ENCODE measurements around the gene CLASP1.

CLASP1 gene

GRCh38 chr2:121502781-121503180 is 146.5 kb downstream of the CLASP1 start:
- TF ChIP-seq CTCF (IDR thresholded peaks at IDR 0.05; ENCODE audit: low read depth, low read length) (no peak), EZH2phosphoT487 (IDR thresholded peaks at IDR 0.05; ENCODE audit: low read depth) (no peak)
- Histone ChIP-seq H3K4me2 (ENCODE audit: low read length) (no peak overlapping the region), H3K36me3 (replicated peaks; ENCODE audit: low read depth, low read length) (peaks cover 8% of the 10 kb centered on the region), H3K27ac (ENCODE audit: low read length) (no peak overlapping the region), H3K27me3 (ENCODE audit: low read depth, low read length) (no peaks in the 10 kb centered on the region), H3K79me2 (ENCODE audit: low read length) (peaks cover 13% of the 10 kb centered on the region), H2AFZ (ENCODE audit: low read depth, low read length) (no peak overlapping the region), H4K20me1 (ENCODE audit: insufficient read depth, low read length) (no peaks in the 10 kb centered on the region), H3K9ac (ENCODE audit: low read length) (no peak overlapping the region), H3K4me1 (ENCODE audit: low read length) (no peaks in the 10 kb centered on the region), H3K4me3 (ENCODE audit: low read length) (no peak overlapping the region), H3K9me3 (ENCODE audit: insufficient read depth, low read length) (no peaks in the 10 kb centered on the region)

- Histone ChIP-seq H4K20me1 (ENCODE audit: insufficient read depth, low read length) (no peaks in the 10 kb centered on the region; the same call in 1 of the 2 replicates), H3K36me3 (replicated peaks; ENCODE audit: low read depth, low read length) (peaks cover 8% of the 10 kb centered on the region), H3K9ac (ENCODE audit: low read length) (no peak overlapping the region), H3K27me3 (ENCODE audit: low read depth, low read length) (no peaks in the 10 kb centered on the region), H3K4me1 (ENCODE audit: low read length) (no peaks in the 10 kb centered on the region), H3K4me3 (ENCODE audit: low read length) (no peak overlapping the region), H2AFZ (ENCODE audit: low read depth, low read length) (no peak overlapping the region), H3K4me2 (ENCODE audit: low read length) (no peak overlapping the region), H3K27ac (ENCODE audit: low read length) (no peak overlapping the region), H3K9me3 (ENCODE audit: insufficient read depth, low read length) (no peaks in the 10 kb centered on the region), H3K79me2 (ENCODE audit: low read length) (peaks cover 8% of the 10 kb centered on the region)
- TF ChIP-seq EZH2phosphoT487 (IDR thresholded peaks at IDR 0.05; ENCODE audit: low read depth) (no peak), CTCF (IDR thresholded peaks at IDR 0.05; ENCODE audit: low read depth, low read length) (no peak)
Observed at GRCh38 chr2:121502246-121502645, 147.0 kb downstream of the CLASP1 start.

GRCh38 chr2:121501554-121501953 is 147.7 kb downstream of the CLASP1 start:
- no peaks in the 10 kb centered on the region for H3K9me3 ChIP-seq (ENCODE audit: insufficient read depth, low read length)
- H3K27me3 ChIP-seq (ENCODE audit: low read depth, low read length): no peaks in the 10 kb centered on the region
- H3K4me2 ChIP-seq (ENCODE audit: low read length): no peak overlapping the region
- peaks cover 4% of the 10 kb centered on the region for H3K79me2 ChIP-seq (ENCODE audit: low read length)
- H3K27ac ChIP-seq (ENCODE audit: low read length): no peak overlapping the region
- H2AFZ ChIP-seq (ENCODE audit: low read depth, low read length): no peak overlapping the region
- H3K4me1 ChIP-seq (ENCODE audit: low read length): no peaks in the 10 kb centered on the region
- H3K9ac ChIP-seq (ENCODE audit: low read length): no peak overlapping the region
- peaks cover 8% of the 10 kb centered on the region for H3K36me3 ChIP-seq (replicated peaks; ENCODE audit: low read depth, low read length)
- TF ChIP-seq CTCF (IDR thresholded peaks at IDR 0.05; ENCODE audit: low read depth, low read length): no peak
- no peak for TF ChIP-seq EZH2phosphoT487 (IDR thresholded peaks at IDR 0.05; ENCODE audit: low read depth)
- no peak overlapping the region for H3K4me3 ChIP-seq (ENCODE audit: low read length)
- H4K20me1 ChIP-seq (ENCODE audit: insufficient read depth, low read length): peaks cover 3% of the 10 kb centered on the region; the same call in 1 of the 2 replicates

- H2AFZ ChIP-seq (ENCODE audit: low read depth, low read length): no peak overlapping the region
- no peak overlapping the region for H3K27ac ChIP-seq (ENCODE audit: low read length)
- H3K9ac ChIP-seq (ENCODE audit: low read length): no peak overlapping the region
- TF ChIP-seq CTCF (IDR thresholded peaks at IDR 0.05; ENCODE audit: low read depth, low read length) (no peak), EZH2phosphoT487 (IDR thresholded peaks at IDR 0.05; ENCODE audit: low read depth) (no peak)
- H3K9me3 ChIP-seq (ENCODE audit: insufficient read depth, low read length): no peaks in the 10 kb centered on the region
- H3K4me3 ChIP-seq (ENCODE audit: low read length): no peak overlapping the region
- H3K27me3 ChIP-seq (ENCODE audit: low read depth, low read length): no peaks in the 10 kb centered on the region
- no peaks in the 10 kb centered on the region for H3K79me2 ChIP-seq (ENCODE audit: low read length)
- H3K4me2 ChIP-seq (ENCODE audit: low read length): no peak overlapping the region
- H3K4me1 ChIP-seq (ENCODE audit: low read length): no peaks in the 10 kb centered on the region
- H3K36me3 ChIP-seq (replicated peaks; ENCODE audit: low read depth, low read length): peaks cover 8% of the 10 kb centered on the region
- H4K20me1 ChIP-seq (ENCODE audit: insufficient read depth, low read length): peaks cover 4% of the 10 kb centered on the region; the same call in 1 of the 2 replicates
Observed at GRCh38 chr2:121501031-121501430, 148.2 kb downstream of the CLASP1 start.
